Adrenal gland (tissue), 5 donors: ENCODE results near the gene NDUFV3.

Experiments
- CTCF ChIP-seq, 6 experiments: fragments of 450-650 bp in 4 of 6; fragments of 200-600 bp in 2 of 6; sonication (generic) in 1 of 6; IDR thresholded peaks; 1 replicate in 5 of 6; 2 replicates in 1 of 6; pipeline versions ENCODE4 v1.5.1 to v1.8.0; 2016 to 2021; ENCODE audit warnings: antibody characterized with exemption in 6 of 6, mild to moderate bottlenecking in 2 of 6, moderate library complexity in 1 of 6
- POLR2A ChIP-seq, 2 donors: fragments of 450-650 bp; IDR thresholded peaks; one replicate each; pipeline ENCODE4 v1.6.1; 2017; ENCODE audit warnings: antibody characterized with exemption in 2 of 2, mild to moderate bottlenecking in 2 of 2, moderate library complexity in 1 of 2
- donor health status: DM: no; HTN: no; CAD: no.

- TF ChIP-seq CTCF (IDR thresholded peaks at IDR 0.05) (no peak), POLR2A (IDR thresholded peaks at IDR 0.05) (no peak)
Measured at GRCh38 chr21:42924433-42924751, 31.3 kb downstream of the NDUFV3 start.
